Stomach (tissue), 9 donors: Measurements from ENCODE around the gene SYT7. TPM values are rescaled to one million over a fixed set of nuclear protein-coding genes. Genes with fewer than 3 reads are reported as not detected.

Source experiments
- DNase-seq, 2 donors: peaks; one replicate each; pipeline versions ENCODE4 v3.0.0 to v3.0.0-alpha.2; 2013 to 2019
- H3K27ac ChIP-seq, 5 donors: fragments of 200-600 bp in 4 of 5; sonication (generic) in 4 of 5; one replicate each; pipeline ENCODE4 v1.5.1; 2013 to 2019; ENCODE audit warnings: mild to moderate bottlenecking in 1 of 5, moderate library complexity in 1 of 5
- H3K27me3 ChIP-seq, 3 donors: fragments of 200-600 bp; sonication (generic); one replicate each; pipeline ENCODE4 v1.5.1; 2017 to 2019; ENCODE audit warnings: mixed run types in 1 of 3
- H3K36me3 ChIP-seq, 4 donors: fragments of 200-600 bp; sonication (generic); 1 replicate in 3 of 4; 2 replicates in 1 of 4; pipeline ENCODE4 v1.5.1; 2016 to 2019
- H3K4me1 ChIP-seq, 4 donors: fragments of 200-600 bp; sonication (generic); one replicate each; pipeline ENCODE4 v1.5.1; 2016 to 2019
- H3K4me3 ChIP-seq, 4 donors: fragments of 200-600 bp; sonication (generic) in 3 of 4; one replicate each; pipeline ENCODE4 v1.5.1; 2016 to 2019; ENCODE audit warnings: mild to moderate bottlenecking in 1 of 4
- H3K9me3 ChIP-seq, 4 donors: fragments of 200-600 bp; sonication (generic); one replicate each; pipeline ENCODE4 v1.5.1; 2016 to 2019
- EP300 ChIP-seq: sonication (generic); formaldehyde crosslinking; IDR thresholded peaks from one replicate; pipeline ENCODE4 v1.6.1; 2017; ENCODE audit warnings: antibody characterized with exemption
- POLR2A ChIP-seq, 4 donors: fragments of 450-650 bp; IDR thresholded peaks; one replicate each; pipeline ENCODE4 v1.6.1; 2016; ENCODE audit warnings: antibody characterized with exemption in 4 of 4, control low read depth in 2 of 4, mild to moderate bottlenecking in 1 of 4, moderate library complexity in 1 of 4
- POLR2AphosphoS5 ChIP-seq, 3 donors: sonication (generic); formaldehyde crosslinking; IDR thresholded peaks; one replicate each; pipeline ENCODE4 v1.6.1; 2016; ENCODE audit warnings: antibody characterized with exemption in 3 of 3
- WGBS, 5 donors: extraction: QIAGEN DNeasy Blood & Tissue Kit in 3 of 5; methylation state at CpG; one replicate each; pipeline versions ENCODE4 v1.1.5 to v1.1.7; 2013 to 2018; 5-methylcytosine and 5-hydroxymethylcytosine counted together
- intact Hi-C: fragments of 100-400 bp; cut with DNase I; formaldehyde crosslinking; loops from one replicate; pipeline ENCODE4 v1.15.1; 2023; ENCODE audit warnings: low total_unique reads
- polyA plus RNA-seq, 3 donors: library from polyadenylated mRNA; stranded (reverse); fragments of 200-250 nt; gene quantifications; one replicate each; pipeline ENCODE4 v1.2.3, GENCODE V29; 2013
- total RNA-seq, 5 donors: library from RNA; depleted of rRNA; stranded (reverse); fragments of >200 nt; gene quantifications; one replicate each; pipeline versions ENCODE4 v1.1.0 to v1.2.3, GENCODE V29; 2014 to 2016
- TF ChIP-seq, protein P1 (sequence below), 7 experiments: fragments of 450-650 bp in 4 of 7; fragments of 200-600 bp in 3 of 7; sonication (generic) in 3 of 7; IDR thresholded peaks; one replicate each; pipeline ENCODE4 v1.5.1; 2016 to 2019; ENCODE audit warnings: antibody characterized with exemption in 7 of 7, control low read depth in 2 of 7, mild to moderate bottlenecking in 1 of 7
- donor health status: healthy with polysubstance abuse.
- donor health status: Bipolar disorder and iron deficiency.
- donor health status: healthy.

The SYT7 gene
- total and polyA plus RNA-seq, 8 donors: 0.92 to 8.4 (median 1.4) TPM; not detected in 1

DNA sequence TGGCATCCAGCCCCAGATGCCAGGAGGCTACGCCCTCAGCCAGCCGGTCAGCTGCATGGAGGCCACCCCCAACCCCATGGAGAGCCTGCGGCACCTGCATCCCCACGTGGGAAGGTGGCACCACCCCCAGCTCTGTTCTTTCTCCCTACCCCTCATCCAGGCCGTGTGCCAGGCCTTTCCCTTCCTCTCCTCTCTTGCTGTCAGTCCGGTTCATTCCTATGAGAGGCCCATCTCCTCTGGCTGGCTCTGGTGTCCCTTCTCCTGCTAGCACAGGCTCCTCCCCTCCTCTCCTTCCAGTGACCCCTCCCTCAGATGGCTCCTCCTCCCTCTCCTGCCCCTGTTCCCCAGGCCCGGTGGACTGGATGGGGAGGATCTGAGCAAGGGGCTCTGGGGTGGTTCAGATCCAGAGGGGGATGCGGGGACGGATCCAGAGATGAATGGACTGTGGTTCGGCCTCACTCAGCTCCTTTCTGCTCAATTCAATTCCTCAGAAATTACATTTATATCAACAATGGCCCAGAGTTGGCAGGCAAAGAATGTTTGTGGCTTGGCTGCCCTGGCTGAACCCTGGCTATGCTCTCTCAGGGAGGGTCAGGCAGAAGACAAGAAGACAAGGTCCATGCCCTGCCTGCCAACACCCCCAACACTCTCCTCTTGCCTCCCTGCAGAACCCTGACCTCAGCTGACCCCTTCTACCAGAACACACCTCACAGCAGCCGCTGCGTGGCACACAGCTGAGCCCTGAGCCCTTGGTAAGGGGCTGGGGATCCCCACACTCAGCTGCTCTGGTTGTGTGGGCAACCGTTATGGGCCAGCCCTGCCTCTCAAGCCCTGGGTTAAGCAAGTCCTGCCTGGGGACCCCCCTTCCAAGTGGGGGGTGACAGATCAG is 90.8 kb downstream of the SYT7 start:
- 36 to 58% (median 54%) methylated on average over 13 of the region's 13 CpGs for WGBS, 5 donors

GRCh38 chr11:61488651-61489291 is 92.1 kb downstream of the SYT7 start:
- DNase-seq: peak; percentile 74 to 84
- peak overlapping the region in 3 of 4 donors; percentile 21 to 26 (median 24) for H3K4me3 ChIP-seq
- 14 to 25% (median 25%) methylated on average over 17 to 19 of the region's 19 CpGs for WGBS, 5 donors
- peaks cover 25 to 28% (median 26%) of the 10 kb centered on the region in 4 donors for H3K4me1 ChIP-seq
- H3K36me3 ChIP-seq: peaks cover 0 to 7% (median 0%) of the 10 kb centered on the region in 4 donors
- no peaks in the 10 kb centered on the region for H3K9me3 ChIP-seq
- H3K27me3 ChIP-seq: no peaks in the 10 kb centered on the region
- intact Hi-C loops: no loop called here
- peak overlapping the region in 4 of 5 donors; percentile 15 to 71 (median 43) for H3K27ac ChIP-seq
- TF ChIP-seq EP300 (no peak), POLR2AphosphoS5 (IDR thresholded peaks at IDR 0.05) (peak in 1 of 3 donors; percentile 40)

More for the DNA sequence above, 90.8 kb downstream of the SYT7 start:
- peak in 1 of 2 donors; percentile 73 for DNase-seq
- no peak overlapping the region for H3K4me3 ChIP-seq
- no peaks in the 10 kb centered on the region for H3K27me3 ChIP-seq
- peaks cover 0 to 6% (median 0%) of the 10 kb centered on the region in 4 donors for H3K36me3 ChIP-seq
- intact Hi-C loops: no loop called here
- TF ChIP-seq POLR2AphosphoS5 (IDR thresholded peaks at IDR 0.05) (no peak), POLR2A (IDR thresholded peaks at IDR 0.05) (no peak), EP300 (no peak)
- TF ChIP-seq, protein P1, sequence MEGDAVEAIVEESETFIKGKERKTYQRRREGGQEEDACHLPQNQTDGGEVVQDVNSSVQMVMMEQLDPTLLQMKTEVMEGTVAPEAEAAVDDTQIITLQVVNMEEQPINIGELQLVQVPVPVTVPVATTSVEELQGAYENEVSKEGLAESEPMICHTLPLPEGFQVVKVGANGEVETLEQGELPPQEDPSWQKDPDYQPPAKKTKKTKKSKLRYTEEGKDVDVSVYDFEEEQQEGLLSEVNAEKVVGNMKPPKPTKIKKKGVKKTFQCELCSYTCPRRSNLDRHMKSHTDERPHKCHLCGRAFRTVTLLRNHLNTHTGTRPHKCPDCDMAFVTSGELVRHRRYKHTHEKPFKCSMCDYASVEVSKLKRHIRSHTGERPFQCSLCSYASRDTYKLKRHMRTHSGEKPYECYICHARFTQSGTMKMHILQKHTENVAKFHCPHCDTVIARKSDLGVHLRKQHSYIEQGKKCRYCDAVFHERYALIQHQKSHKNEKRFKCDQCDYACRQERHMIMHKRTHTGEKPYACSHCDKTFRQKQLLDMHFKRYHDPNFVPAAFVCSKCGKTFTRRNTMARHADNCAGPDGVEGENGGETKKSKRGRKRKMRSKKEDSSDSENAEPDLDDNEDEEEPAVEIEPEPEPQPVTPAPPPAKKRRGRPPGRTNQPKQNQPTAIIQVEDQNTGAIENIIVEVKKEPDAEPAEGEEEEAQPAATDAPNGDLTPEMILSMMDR (IDR thresholded peaks at IDR 0.05): no peak
- H3K9me3 ChIP-seq: no peaks in the 10 kb centered on the region
- H3K4me1 ChIP-seq: peaks cover 25 to 28% (median 26%) of the 10 kb centered on the region in 4 donors
- peak overlapping the region in 4 of 5 donors; percentile 20 to 71 (median 43) for H3K27ac ChIP-seq

DNA sequence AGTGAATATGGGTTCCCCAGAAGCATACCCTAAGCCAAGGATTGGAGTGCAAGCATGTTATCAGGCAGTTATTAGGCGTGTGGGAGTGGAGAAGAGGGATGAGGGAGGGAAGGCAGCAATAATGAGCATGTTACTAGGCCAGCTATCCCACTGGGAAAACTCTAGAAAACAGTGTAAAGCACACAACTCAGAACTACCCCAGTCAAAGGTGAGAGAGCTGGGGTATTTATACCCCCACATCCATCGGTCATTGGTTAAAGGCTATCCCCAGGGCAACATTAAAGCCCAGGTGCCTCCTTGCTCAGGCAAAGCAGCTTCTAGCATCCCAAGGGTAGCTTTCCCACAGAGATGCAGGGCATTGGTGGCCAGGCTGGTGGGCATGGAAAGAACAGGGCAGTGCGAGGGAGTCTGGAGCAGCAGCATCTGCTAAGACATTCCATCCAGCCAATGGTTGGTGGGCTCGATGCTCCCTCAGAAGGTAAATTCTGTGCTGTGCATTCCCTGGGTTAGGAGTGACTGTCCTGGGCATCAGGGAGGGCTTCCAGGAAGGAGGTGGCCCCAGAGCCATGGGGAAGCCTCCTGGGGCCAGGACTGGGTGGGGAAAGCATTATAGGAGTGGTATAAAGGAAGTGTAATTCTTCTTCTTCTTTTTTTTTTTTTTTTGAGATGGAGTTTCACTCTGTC is 93.4 kb downstream of the SYT7 start:
- H3K27me3 ChIP-seq: peaks cover 0 to 5% (median under 1%) of the 10 kb centered on the region in 3 donors
- WGBS, 5 donors: 94 to 98% (median 95%) methylated on average over 4 of the region's 4 CpGs
- H3K4me1 ChIP-seq: peaks cover 25 to 28% (median 26%) of the 10 kb centered on the region in 4 donors
- no peaks in the 10 kb centered on the region for H3K9me3 ChIP-seq
- peaks cover 0 to 7% (median 0%) of the 10 kb centered on the region in 4 donors for H3K36me3 ChIP-seq
- intact Hi-C loops: no loop called here
- TF ChIP-seq POLR2AphosphoS5 (IDR thresholded peaks at IDR 0.05): no peak
- no peak for TF ChIP-seq POLR2A (IDR thresholded peaks at IDR 0.05)
- TF ChIP-seq, protein P1 (IDR thresholded peaks at IDR 0.05): no peak
- no peak for TF ChIP-seq EP300
- H3K4me3 ChIP-seq: no peak overlapping the region
- H3K27ac ChIP-seq: no peak overlapping the region
- DNase-seq: no peak

- Histone ChIP-seq H3K9me3 (no peaks in the 10 kb centered on the region), H3K36me3 (peaks cover 0 to 7% (median 0%) of the 10 kb centered on the region in 4 donors), H3K27ac (no peak overlapping the region), H3K4me3 (no peak overlapping the region), H3K27me3 (peaks cover 0 to 12% (median 7%) of the 10 kb centered on the region in 3 donors), H3K4me1 (peaks cover 25 to 28% (median 26%) of the 10 kb centered on the region in 4 donors)
- TF ChIP-seq POLR2A (IDR thresholded peaks at IDR 0.05): no peak
- no peak for TF ChIP-seq EP300
- no peak for TF ChIP-seq POLR2AphosphoS5 (IDR thresholded peaks at IDR 0.05)
- TF ChIP-seq, protein P1 (IDR thresholded peaks at IDR 0.05): no peak
- intact Hi-C loops: no loop called here
- no peak for DNase-seq
- 74 to 98% (median 84%) methylated on average over 4 to 5 of the region's 5 CpGs for WGBS, 5 donors
These were observed 94.1 kb downstream of the SYT7 start for GRCh38 chr11:61486779-61487178.
